Glutamatergic neuron (in vitro differentiated cells): Measurements from ENCODE around the gene ZNF774. TPM values are rescaled to one million over a fixed set of nuclear protein-coding genes. Genes with fewer than 3 reads are reported as not detected.
A peak's percentile ranks its signal among the peaks of the same experiment; 100 is the strongest.

ENCODE experiments used
- DNase-seq: peaks from one replicate; pipeline ENCODE4 v3.0.0; 2022
- H3K27ac Mint-ChIP-seq: one replicate; pipeline ENCODE4 v1.8.0; 2020; ENCODE audit warnings: mild to moderate bottlenecking, mixed read lengths, inconsistent platforms; ENCODE audit not compliant: unreplicated experiment
- H3K27me3 Mint-ChIP-seq: one replicate; pipeline ENCODE4 v1.8.0; 2020; ENCODE audit warnings: mild to moderate bottlenecking, moderate library complexity, mixed read lengths, inconsistent platforms; ENCODE audit not compliant: unreplicated experiment
- H3K36me3 Mint-ChIP-seq: one replicate; pipeline ENCODE4 v1.8.0; 2020; ENCODE audit warnings: mild to moderate bottlenecking, mixed read lengths, inconsistent platforms; ENCODE audit not compliant: unreplicated experiment
- H3K4me1 Mint-ChIP-seq: one replicate; pipeline ENCODE4 v1.8.0; 2020; ENCODE audit warnings: mild to moderate bottlenecking, low read depth, mixed read lengths, inconsistent platforms; ENCODE audit not compliant: unreplicated experiment
- H3K4me3 Mint-ChIP-seq: one replicate; pipeline ENCODE4 v1.8.0; 2020; ENCODE audit warnings: mild to moderate bottlenecking, mixed read lengths, inconsistent platforms; ENCODE audit not compliant: unreplicated experiment
- H3K9me3 Mint-ChIP-seq: one replicate; pipeline ENCODE4 v1.8.0; 2020; ENCODE audit warnings: mild to moderate bottlenecking, moderate library complexity, mixed read lengths, inconsistent platforms; ENCODE audit not compliant: unreplicated experiment
- total RNA-seq: library from RNA; stranded (reverse); fragmentation: NEBNext Ultra II Directional; extraction: Animal tissue kit (Norgen Biotek cat#: 25700); gene quantifications from one replicate; pipeline ENCODE4 v1.2.1, GENCODE V29; 2021; ENCODE audit not compliant: unreplicated experiment
- TF ChIP-seq, protein P1 (sequence below): fragments of 200-600 bp; sonication (generic); IDR thresholded peaks from one replicate; pipeline ENCODE4 v1.5.0; 2021; ENCODE audit not compliant: partially characterized antibody, unreplicated experiment

ZNF774 gene
- total RNA-seq, 1 donor from 2014 or later, result 6.7 TPM

- H3K9me3 Mint-ChIP-seq, result peaks cover 8% of the 10 kb centered on the region
- TF ChIP-seq, protein P1, sequence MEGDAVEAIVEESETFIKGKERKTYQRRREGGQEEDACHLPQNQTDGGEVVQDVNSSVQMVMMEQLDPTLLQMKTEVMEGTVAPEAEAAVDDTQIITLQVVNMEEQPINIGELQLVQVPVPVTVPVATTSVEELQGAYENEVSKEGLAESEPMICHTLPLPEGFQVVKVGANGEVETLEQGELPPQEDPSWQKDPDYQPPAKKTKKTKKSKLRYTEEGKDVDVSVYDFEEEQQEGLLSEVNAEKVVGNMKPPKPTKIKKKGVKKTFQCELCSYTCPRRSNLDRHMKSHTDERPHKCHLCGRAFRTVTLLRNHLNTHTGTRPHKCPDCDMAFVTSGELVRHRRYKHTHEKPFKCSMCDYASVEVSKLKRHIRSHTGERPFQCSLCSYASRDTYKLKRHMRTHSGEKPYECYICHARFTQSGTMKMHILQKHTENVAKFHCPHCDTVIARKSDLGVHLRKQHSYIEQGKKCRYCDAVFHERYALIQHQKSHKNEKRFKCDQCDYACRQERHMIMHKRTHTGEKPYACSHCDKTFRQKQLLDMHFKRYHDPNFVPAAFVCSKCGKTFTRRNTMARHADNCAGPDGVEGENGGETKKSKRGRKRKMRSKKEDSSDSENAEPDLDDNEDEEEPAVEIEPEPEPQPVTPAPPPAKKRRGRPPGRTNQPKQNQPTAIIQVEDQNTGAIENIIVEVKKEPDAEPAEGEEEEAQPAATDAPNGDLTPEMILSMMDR, result no peak
- no peak for DNase-seq
- peaks cover 24% of the 10 kb centered on the region for H3K4me1 Mint-ChIP-seq
- peaks cover 5% of the 10 kb centered on the region for H3K36me3 Mint-ChIP-seq
- H3K27me3 Mint-ChIP-seq, result peaks cover 3% of the 10 kb centered on the region
- H3K4me3 Mint-ChIP-seq, result peak overlapping the region; percentile 91
- H3K27ac Mint-ChIP-seq, result no peak overlapping the region
These were observed 37.4 kb downstream of the ZNF774 start for GRCh38 chr15:90389513-90389912.

DNA sequence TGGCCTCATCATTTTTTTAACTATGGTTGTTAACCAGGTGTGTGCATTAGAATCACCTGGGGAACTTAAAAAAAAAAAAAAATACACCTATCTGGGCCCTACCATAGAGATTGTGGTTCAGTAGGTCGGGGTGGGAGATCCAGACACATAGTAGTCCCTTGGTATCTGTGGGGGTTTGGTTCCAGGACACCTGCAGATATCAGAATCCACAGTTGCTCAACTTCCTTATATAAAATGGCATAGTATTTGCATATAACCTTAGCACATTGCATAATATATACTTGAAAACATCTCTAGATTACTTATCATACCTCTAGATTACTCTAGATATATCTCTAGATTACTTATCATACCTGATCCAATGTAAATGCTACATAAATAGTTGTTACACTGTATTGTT, 41.0 kb downstream of the ZNF774 start:
- Mint-ChIP-seq H3K4me3 (no peak overlapping the region), H3K36me3 (no peaks in the 10 kb centered on the region), H3K4me1 (peaks cover 25% of the 10 kb centered on the region), H3K9me3 (peaks cover 3% of the 10 kb centered on the region), H3K27ac (no peak overlapping the region), H3K27me3 (peaks cover 2% of the 10 kb centered on the region)
- TF ChIP-seq, protein P1, result no peak
- DNase-seq, result no peak

DNA sequence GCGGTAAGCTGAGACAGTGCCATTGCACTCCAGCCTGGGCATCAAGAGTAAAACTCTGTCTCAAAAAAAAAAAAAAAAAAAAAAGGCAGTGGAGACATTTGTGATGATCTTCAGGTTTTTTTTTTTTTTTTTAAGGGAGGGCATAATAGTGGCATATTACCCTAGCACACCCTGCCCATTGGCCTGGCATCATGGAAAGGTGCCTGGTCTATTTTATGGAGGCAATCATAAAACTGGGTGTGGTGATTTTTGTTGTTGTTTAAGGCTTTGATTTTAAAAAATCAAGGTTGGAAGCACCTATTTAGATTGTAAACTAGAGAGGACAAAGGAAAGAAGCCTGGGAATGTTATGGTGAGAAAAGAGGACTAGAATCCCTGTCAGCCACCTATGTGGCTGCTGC, 42.0 kb downstream of the ZNF774 start:
- no peaks in the 10 kb centered on the region for H3K36me3 Mint-ChIP-seq
- peaks cover 26% of the 10 kb centered on the region for H3K4me1 Mint-ChIP-seq
- H3K27me3 Mint-ChIP-seq, result peaks cover 2% of the 10 kb centered on the region
- H3K4me3 Mint-ChIP-seq, result no peak overlapping the region
- DNase-seq, result no peak
- TF ChIP-seq, protein P1, result no peak
- no peak overlapping the region for H3K27ac Mint-ChIP-seq
- peaks cover 3% of the 10 kb centered on the region for H3K9me3 Mint-ChIP-seq

GRCh38 chr15:90394748-90395442, 42.8 kb downstream of the ZNF774 start:
- peaks cover 3% of the 10 kb centered on the region for H3K9me3 Mint-ChIP-seq

GRCh38 chr15:90396321-90396720, 44.2 kb downstream of the ZNF774 start:
- H3K4me3 Mint-ChIP-seq, result no peak overlapping the region
- H3K27me3 Mint-ChIP-seq, result peaks cover 2% of the 10 kb centered on the region
- TF ChIP-seq, protein P1, result no peak
- peaks cover 32% of the 10 kb centered on the region for H3K4me1 Mint-ChIP-seq
- H3K36me3 Mint-ChIP-seq, result no peaks in the 10 kb centered on the region
- no peak for DNase-seq
- no peak overlapping the region for H3K27ac Mint-ChIP-seq
- H3K9me3 Mint-ChIP-seq, result no peaks in the 10 kb centered on the region

More at GRCh38 chr15:90394748-90395442, 42.8 kb downstream of the ZNF774 start:
- no peak overlapping the region for H3K4me3 Mint-ChIP-seq
- TF ChIP-seq, protein P1, result no peak
- DNase-seq, result no peak
- H3K4me1 Mint-ChIP-seq, result peaks cover 27% of the 10 kb centered on the region
- peaks cover 2% of the 10 kb centered on the region for H3K27me3 Mint-ChIP-seq
- no peak overlapping the region for H3K27ac Mint-ChIP-seq
- H3K36me3 Mint-ChIP-seq, result no peaks in the 10 kb centered on the region
